ENCODE results near the gene SKIC2.

Gene SKIC2

GRCh38 chr6:31945154-31945506 is 13.8 kb upstream of the SKIC2 start:
- H3K36me3 ChIP-seq (ENCODE audit: control insufficient read depth, insufficient read depth, low read length), result no peaks in the 10 kb centered on the region
- no peaks in the 10 kb centered on the region for H3K27me3 ChIP-seq (replicated peaks; ENCODE audit: control insufficient read depth, insufficient read depth, low read length, poor library complexity, severe bottlenecking)
- H3K27ac ChIP-seq (ENCODE audit: insufficient read depth, low read length, poor library complexity, severe bottlenecking), result no peak overlapping the region
- no peak for DNase-seq
- H3K9me3 ChIP-seq (ENCODE audit: control insufficient read depth, low read length), result no peaks in the 10 kb centered on the region
- H3K4me3 ChIP-seq (ENCODE audit: insufficient read depth, low read depth, low read length, poor library complexity, severe bottlenecking), result no peak overlapping the region
- H3K4me1 ChIP-seq (ENCODE audit: control insufficient read depth, insufficient read depth, low read length, poor library complexity, severe bottlenecking), result no peaks in the 10 kb centered on the region

- DNase-seq, result no peak
- Histone ChIP-seq H3K4me3 (ENCODE audit: insufficient read depth, low read depth, low read length, poor library complexity, severe bottlenecking) (no peak within 1 kb of the TSS), H3K9me3 (ENCODE audit: control insufficient read depth, low read length) (no peaks in the 10 kb centered on the region), H3K27ac (ENCODE audit: insufficient read depth, low read length, poor library complexity, severe bottlenecking) (no peak within 1 kb of the TSS), H3K27me3 (replicated peaks; ENCODE audit: control insufficient read depth, insufficient read depth, low read length, poor library complexity, severe bottlenecking) (no peaks in the 10 kb centered on the region), H3K36me3 (ENCODE audit: control insufficient read depth, insufficient read depth, low read length) (peaks cover under 1% of the 10 kb centered on the region), H3K4me1 (ENCODE audit: control insufficient read depth, insufficient read depth, low read length, poor library complexity, severe bottlenecking) (no peaks in the 10 kb centered on the region)
These were observed 13.2 kb upstream of the SKIC2 start, which contains the start of gene CFB for GRCh38 chr6:31945507-31946369. CFB (plus strand) TSS chr6:31946095; CDS start chr6:31946222, 127 bp downstream.

- no peak overlapping the region for H3K27ac ChIP-seq (ENCODE audit: insufficient read depth, low read length, poor library complexity, severe bottlenecking)
- H3K27me3 ChIP-seq (replicated peaks; ENCODE audit: control insufficient read depth, insufficient read depth, low read length, poor library complexity, severe bottlenecking), result no peaks in the 10 kb centered on the region
- H3K9me3 ChIP-seq (ENCODE audit: control insufficient read depth, low read length), result no peaks in the 10 kb centered on the region
- DNase-seq, result no peak
- no peak overlapping the region for H3K4me3 ChIP-seq (ENCODE audit: insufficient read depth, low read depth, low read length, poor library complexity, severe bottlenecking)
- H3K36me3 ChIP-seq (ENCODE audit: control insufficient read depth, insufficient read depth, low read length), result peaks cover 8% of the 10 kb centered on the region
- no peaks in the 10 kb centered on the region for H3K4me1 ChIP-seq (ENCODE audit: control insufficient read depth, insufficient read depth, low read length, poor library complexity, severe bottlenecking)
These were observed 12.5 kb upstream of the SKIC2 start for GRCh38 chr6:31946370-31946885.

- Histone ChIP-seq H3K4me1 (ENCODE audit: control insufficient read depth, insufficient read depth, low read length, poor library complexity, severe bottlenecking) (no peaks in the 10 kb centered on the region), H3K9me3 (ENCODE audit: control insufficient read depth, low read length) (no peaks in the 10 kb centered on the region), H3K27ac (ENCODE audit: insufficient read depth, low read length, poor library complexity, severe bottlenecking) (no peak overlapping the region), H3K36me3 (ENCODE audit: control insufficient read depth, insufficient read depth, low read length) (peaks cover 15% of the 10 kb centered on the region), H3K27me3 (replicated peaks; ENCODE audit: control insufficient read depth, insufficient read depth, low read length, poor library complexity, severe bottlenecking) (no peaks in the 10 kb centered on the region), H3K4me3 (ENCODE audit: insufficient read depth, low read depth, low read length, poor library complexity, severe bottlenecking) (no peak overlapping the region)
- no peak for DNase-seq
These were observed 11.8 kb upstream of the SKIC2 start for GRCh38 chr6:31947070-31947675.

GRCh38 chr6:31947864-31948263 is 11.1 kb upstream of the SKIC2 start:
- H3K27me3 ChIP-seq (replicated peaks; ENCODE audit: control insufficient read depth, insufficient read depth, low read length, poor library complexity, severe bottlenecking), result no peaks in the 10 kb centered on the region
- DNase-seq, result no peak
- no peaks in the 10 kb centered on the region for H3K4me1 ChIP-seq (ENCODE audit: control insufficient read depth, insufficient read depth, low read length, poor library complexity, severe bottlenecking)
- no peak overlapping the region for H3K27ac ChIP-seq (ENCODE audit: insufficient read depth, low read length, poor library complexity, severe bottlenecking)
- H3K9me3 ChIP-seq (ENCODE audit: control insufficient read depth, low read length), result no peaks in the 10 kb centered on the region
- H3K4me3 ChIP-seq (ENCODE audit: insufficient read depth, low read depth, low read length, poor library complexity, severe bottlenecking), result no peak overlapping the region
- H3K36me3 ChIP-seq (ENCODE audit: control insufficient read depth, insufficient read depth, low read length), result peaks cover 20% of the 10 kb centered on the region

- Histone ChIP-seq H3K9me3 (ENCODE audit: control insufficient read depth, low read length) (no peaks in the 10 kb centered on the region), H3K36me3 (ENCODE audit: control insufficient read depth, insufficient read depth, low read length) (peaks cover 25% of the 10 kb centered on the region), H3K4me3 (ENCODE audit: insufficient read depth, low read depth, low read length, poor library complexity, severe bottlenecking) (no peak overlapping the region), H3K27me3 (replicated peaks; ENCODE audit: control insufficient read depth, insufficient read depth, low read length, poor library complexity, severe bottlenecking) (no peaks in the 10 kb centered on the region), H3K27ac (ENCODE audit: insufficient read depth, low read length, poor library complexity, severe bottlenecking) (no peak overlapping the region), H3K4me1 (ENCODE audit: control insufficient read depth, insufficient read depth, low read length, poor library complexity, severe bottlenecking) (no peaks in the 10 kb centered on the region)
- no peak for DNase-seq
These were observed 10.7 kb upstream of the SKIC2 start for GRCh38 chr6:31948306-31948705.

- Histone ChIP-seq H3K27ac (ENCODE audit: insufficient read depth, low read length, poor library complexity, severe bottlenecking) (no peak overlapping the region), H3K9me3 (ENCODE audit: control insufficient read depth, low read length) (no peaks in the 10 kb centered on the region), H3K36me3 (ENCODE audit: control insufficient read depth, insufficient read depth, low read length) (peaks cover 30% of the 10 kb centered on the region), H3K27me3 (replicated peaks; ENCODE audit: control insufficient read depth, insufficient read depth, low read length, poor library complexity, severe bottlenecking) (no peaks in the 10 kb centered on the region), H3K4me1 (ENCODE audit: control insufficient read depth, insufficient read depth, low read length, poor library complexity, severe bottlenecking) (no peaks in the 10 kb centered on the region), H3K4me3 (ENCODE audit: insufficient read depth, low read depth, low read length, poor library complexity, severe bottlenecking) (no peak overlapping the region)
- DNase-seq, result no peak
These were observed 10.1 kb upstream of the SKIC2 start for GRCh38 chr6:31948753-31949413.

- no peaks in the 10 kb centered on the region for H3K4me1 ChIP-seq (ENCODE audit: control insufficient read depth, insufficient read depth, low read length, poor library complexity, severe bottlenecking)
- DNase-seq, result no peak
- no peaks in the 10 kb centered on the region for H3K27me3 ChIP-seq (replicated peaks; ENCODE audit: control insufficient read depth, insufficient read depth, low read length, poor library complexity, severe bottlenecking)
- H3K9me3 ChIP-seq (ENCODE audit: control insufficient read depth, low read length), result no peaks in the 10 kb centered on the region
- no peak overlapping the region for H3K27ac ChIP-seq (ENCODE audit: insufficient read depth, low read length, poor library complexity, severe bottlenecking)
- peaks cover 42% of the 10 kb centered on the region for H3K36me3 ChIP-seq (ENCODE audit: control insufficient read depth, insufficient read depth, low read length)
- H3K4me3 ChIP-seq (ENCODE audit: insufficient read depth, low read depth, low read length, poor library complexity, severe bottlenecking), result no peak overlapping the region
These were observed 8.9 kb upstream of the SKIC2 start for GRCh38 chr6:31949926-31950548.

- Histone ChIP-seq H3K27ac (ENCODE audit: insufficient read depth, low read length, poor library complexity, severe bottlenecking) (no peak overlapping the region), H3K4me3 (ENCODE audit: insufficient read depth, low read depth, low read length, poor library complexity, severe bottlenecking) (no peak overlapping the region), H3K27me3 (replicated peaks; ENCODE audit: control insufficient read depth, insufficient read depth, low read length, poor library complexity, severe bottlenecking) (no peaks in the 10 kb centered on the region), H3K36me3 (ENCODE audit: control insufficient read depth, insufficient read depth, low read length) (peaks cover 58% of the 10 kb centered on the region), H3K4me1 (ENCODE audit: control insufficient read depth, insufficient read depth, low read length, poor library complexity, severe bottlenecking) (no peaks in the 10 kb centered on the region), H3K9me3 (ENCODE audit: control insufficient read depth, low read length) (no peaks in the 10 kb centered on the region)
- DNase-seq, result no peak
These were observed 6.7 kb upstream of the SKIC2 start for GRCh38 chr6:31952140-31952805.

Measured in effector memory CD4-positive, alpha-beta T cell (primary cell).